Right renal cortex interstitium (tissue), 3 donors: ENCODE data around the gene PRR14. TPM values are rescaled to one million over a fixed set of nuclear protein-coding genes. Genes with fewer than 3 reads are reported as not detected.
"Not testable (repeated sequence)": the region's sequence is repeated elsewhere in the genome, so short reads cannot be mapped to it uniquely, and the experiment has no call there.

Experiments used
- DNase-seq, 3 donors: peaks; one replicate each; pipeline ENCODE4 v3.0.0-alpha.2; 2013; ENCODE audit warnings: low read depth in 3 of 3, low spot score in 2 of 3
- polyA plus RNA-seq, 3 donors: library from polyadenylated mRNA; unstranded; fragments of 120-200 nt; gene quantifications; one replicate each; pipeline ENCODE4 v1.2.1, GENCODE V29; 2013; ENCODE audit not compliant: insufficient read length in 3 of 3

The PRR14 gene
- polyA plus RNA-seq, 3 donors = 36.9 to 44.5 (median 42.4) TPM

DNA sequence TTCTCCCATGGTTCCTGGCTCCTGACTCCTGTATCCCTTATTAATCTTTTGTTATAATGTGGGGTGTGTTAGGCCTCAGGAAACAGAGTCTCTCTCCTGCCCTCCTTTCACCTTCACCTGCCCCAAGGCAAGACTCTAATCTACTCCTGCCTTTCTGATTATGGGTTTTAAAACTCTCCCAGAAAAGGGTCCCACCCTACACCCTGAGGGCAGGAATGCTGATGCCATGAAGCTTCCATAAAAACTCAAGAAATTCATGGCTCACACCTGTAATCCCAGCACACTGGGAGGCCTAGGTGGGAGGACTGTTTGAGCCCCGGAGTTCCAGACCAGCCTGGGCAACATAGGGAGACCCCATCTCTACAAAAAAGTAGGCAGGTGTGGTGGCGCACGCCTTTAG, 29.6 kb downstream of the PRR14 start:
- no peak for DNase-seq

- DNase-seq = no peak
These were observed 37.9 kb downstream of the PRR14 start for GRCh38 chr16:30688701-30689100.

- no peak for DNase-seq
These were observed 41.1 kb downstream of the PRR14 start for GRCh38 chr16:30691907-30692306.

DNA sequence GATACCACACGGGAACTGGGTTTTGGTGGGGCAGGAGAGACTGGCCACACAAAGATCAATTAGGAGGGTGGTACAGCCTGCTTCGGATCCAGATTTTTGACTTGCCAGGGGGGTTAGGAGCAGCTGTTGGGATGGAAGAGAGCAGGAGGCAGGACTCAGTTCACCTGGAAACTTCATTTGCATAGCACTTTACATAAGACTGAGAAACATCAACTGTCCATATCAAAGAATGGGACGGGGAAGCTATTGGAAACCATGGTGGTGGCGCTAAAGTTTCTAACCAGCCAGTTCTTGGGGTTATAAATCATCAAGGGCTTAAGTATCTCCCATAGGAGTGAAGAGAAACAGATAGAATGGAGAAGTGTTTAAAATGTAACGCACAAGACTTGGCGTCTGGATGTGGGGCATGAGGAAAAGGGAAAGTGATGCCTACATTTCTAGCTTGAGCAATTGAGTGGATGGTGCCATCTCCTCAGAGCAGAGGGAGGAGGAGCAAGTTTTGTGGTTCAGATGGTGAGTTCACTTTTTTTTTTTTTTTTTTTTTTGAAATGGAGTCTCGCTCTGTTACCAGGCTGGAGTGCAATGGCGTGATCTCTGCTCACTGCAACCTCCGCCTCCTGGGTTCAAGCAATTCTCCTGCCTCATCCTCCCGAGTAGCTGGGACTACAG, 41.8 kb downstream of the PRR14 start:
- no peak for DNase-seq

DNA sequence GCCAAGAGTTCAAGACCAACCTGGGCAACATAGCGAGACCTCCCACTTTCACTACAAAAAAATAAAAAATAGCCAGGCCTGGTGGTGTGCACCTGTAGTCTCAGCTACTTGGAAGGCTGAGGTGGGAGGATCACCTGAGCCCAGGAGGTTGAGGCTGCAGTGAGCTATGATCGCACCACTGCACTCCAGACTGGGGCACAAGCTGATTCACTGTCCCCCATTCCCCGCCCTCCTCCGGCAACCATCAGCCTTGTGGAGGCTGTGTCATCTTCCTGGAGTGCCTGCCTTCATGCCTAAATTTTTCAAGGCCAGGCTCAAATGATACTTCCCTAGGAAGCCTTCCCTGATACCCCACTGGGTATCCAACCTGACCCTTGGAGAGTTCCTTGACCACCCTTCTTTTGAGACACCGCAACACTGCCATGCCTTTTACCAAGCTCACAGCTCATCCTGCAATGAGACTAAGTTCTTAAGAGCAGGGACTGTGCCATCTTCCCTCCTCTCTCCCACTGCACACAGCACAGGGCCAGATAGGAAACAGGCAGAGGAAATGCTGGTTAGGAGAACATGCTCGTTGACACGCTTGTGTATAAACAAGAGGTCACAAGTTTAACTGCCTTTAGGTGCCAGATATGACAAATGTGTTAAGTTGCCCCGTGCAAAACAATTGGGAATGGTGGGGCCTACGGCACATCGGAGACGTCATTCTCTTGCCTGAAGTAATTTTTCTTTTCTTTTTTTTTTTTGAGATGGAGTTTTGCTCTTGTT, 44.4 kb downstream of the PRR14 start:
- no peak for DNase-seq

- DNase-seq = not testable (repeated sequence)
These were observed 45.9 kb downstream of the PRR14 start for GRCh38 chr16:30696646-30697045.

DNA sequence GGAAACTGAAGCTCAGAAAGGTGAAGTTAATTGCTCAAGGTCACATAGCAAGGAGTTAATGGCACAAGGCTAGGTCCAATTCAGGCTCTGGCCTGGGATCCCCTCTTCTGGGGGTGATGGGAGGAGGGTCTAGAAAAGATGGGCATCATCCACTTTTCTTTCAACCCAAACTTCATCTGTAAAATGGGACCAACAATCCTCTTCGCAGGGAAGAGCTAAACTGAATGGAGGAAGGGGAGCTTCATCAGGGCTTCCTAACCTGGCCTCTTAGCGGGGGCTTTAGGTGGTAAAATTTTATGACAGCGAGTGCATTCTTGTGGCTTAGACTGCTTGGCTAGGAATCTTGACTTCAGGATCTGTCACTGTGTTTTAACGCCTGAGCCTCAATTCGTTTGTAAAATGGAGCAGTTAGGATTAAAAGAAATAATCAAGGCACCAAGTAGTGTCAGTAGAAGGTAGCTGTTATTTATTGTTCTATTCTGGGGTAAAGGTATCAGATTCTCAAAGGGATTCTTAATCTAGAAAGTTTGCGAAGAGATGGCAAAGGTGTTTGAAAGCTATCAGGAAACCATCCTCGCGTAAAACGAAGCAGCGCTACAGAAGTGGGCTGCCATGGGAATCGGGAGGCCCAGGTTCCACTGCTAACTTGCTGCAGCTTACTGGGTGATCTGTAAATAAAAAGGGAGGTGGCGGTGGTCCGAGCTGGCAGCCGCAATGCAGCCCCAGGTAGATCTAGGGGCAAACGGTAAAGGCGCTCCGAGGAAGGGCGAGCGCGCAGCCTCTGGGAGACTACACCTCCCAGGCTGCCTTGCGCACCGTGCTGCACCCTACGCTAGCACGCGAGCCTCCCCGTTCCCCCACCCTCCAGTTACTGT, 46.7 kb downstream of the PRR14 start:
- peak in 2 of 3 donors; percentile 12 to 15 for DNase-seq

GRCh38 chr16:30698139-30698815, 47.5 kb downstream of the PRR14 start:
- DNase-seq = peak; percentile 88 to 93 (median 91)

DNA sequence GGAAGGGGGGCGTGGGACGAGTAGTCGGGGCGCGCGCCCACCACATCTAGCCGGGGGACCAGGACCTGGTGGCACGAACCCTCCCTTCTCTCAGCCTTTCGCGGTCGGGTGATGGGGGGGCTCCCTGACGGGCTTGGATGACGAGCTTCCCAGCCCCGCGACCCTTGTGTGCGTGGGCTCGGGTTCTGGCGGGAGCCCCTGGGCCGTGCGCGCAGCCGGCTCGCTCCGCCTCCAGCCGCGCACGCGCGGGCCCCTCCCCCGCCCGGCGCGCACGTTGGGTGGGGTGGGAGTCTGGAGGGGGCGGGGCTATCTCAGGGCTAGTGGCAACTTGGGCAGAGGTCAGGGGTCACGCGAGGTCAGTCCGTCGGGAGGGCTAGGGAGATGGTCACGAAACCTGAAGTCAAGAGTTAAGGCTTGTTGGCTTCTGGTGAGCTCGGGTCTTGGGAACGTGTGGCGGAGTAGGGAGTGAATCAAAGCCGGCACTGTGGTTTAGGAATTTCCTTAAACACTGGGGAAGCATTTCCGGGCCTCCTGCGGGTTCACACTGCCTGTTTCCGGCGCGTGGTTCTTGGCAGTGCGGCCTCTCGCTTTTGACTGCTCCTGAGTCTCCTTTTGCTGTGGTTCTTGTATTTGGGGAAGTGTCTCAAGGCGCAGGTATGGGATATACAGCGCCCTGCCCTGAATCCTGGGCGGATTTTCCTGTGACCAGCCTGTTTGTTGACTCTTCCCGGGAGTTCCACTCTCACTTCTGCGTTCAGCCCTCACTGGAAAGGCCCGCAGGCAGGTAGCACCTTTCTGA, 48.3 kb downstream of the PRR14 start, which contains the start of gene SRCAP:
TSS of gene SRCAP (plus strand) at position 356 of the 799 bp plus-strand sequence. CDS start 1,654 bp downstream, outside the sequence.
- peak; percentile 57 to 74 (median 67) for DNase-seq

GRCh38 chr16:30699615-30700099, 48.9 kb downstream of the PRR14 start:
- DNase-seq = no peak

GRCh38 chr16:30700491-30700890, 49.7 kb downstream of the PRR14 start:
- DNase-seq = no peak

DNA sequence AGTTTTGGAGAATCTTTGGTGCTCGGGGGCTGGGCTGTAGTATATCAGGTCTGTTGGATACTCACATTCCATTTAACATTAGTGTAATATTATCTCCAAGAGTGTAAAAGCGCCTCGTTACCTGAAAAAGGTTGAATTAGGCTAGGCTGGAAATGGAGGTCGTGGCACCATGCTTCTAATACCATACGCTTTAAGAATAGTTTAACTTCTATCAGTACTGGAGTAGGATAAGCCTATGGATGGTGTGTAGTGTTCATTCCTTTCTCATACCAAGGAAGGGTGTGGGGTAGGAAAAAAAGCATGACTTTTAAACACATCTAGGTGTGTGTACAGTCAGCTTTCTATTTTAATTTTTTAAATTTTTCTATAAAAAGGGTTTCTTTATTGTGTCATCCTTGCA, 50.2 kb downstream of the PRR14 start:
- DNase-seq = no peak

- DNase-seq = not testable (repeated sequence)
These were observed 52.3 kb downstream of the PRR14 start for GRCh38 chr16:30703071-30703470.

DNA sequence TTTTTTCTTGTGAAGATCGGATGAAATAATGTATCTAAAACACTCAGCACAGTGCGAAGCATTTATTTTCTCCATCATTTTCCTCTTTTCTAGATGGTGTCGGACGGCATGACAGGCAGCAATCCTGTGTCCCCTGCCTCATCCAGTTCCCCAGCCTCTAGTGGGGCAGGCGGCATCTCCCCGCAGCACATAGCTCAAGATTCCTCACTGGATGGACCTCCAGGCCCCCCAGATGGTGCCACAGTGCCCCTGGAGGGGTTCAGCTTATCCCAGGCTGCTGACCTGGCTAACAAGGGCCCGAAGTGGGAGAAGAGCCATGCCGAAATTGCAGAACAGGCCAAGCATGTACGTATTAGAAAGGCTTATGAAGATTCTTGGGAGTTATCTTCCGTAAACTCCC, 53.2 kb downstream of the PRR14 start:
- no peak for DNase-seq

Other genes with a start within 250 kb of the PRR14 start
- gene ZNF771, start 243.4 kb upstream of the PRR14 start, polyA plus RNA-seq = 1 to 10 TPM; 4.6 to 6.9 (median 5.7) TPM
- gene DCTPP1, start 220.9 kb upstream of the PRR14 start, polyA plus RNA-seq = 10 to 100 TPM; 35.6 to 46.6 (median 42.5) TPM
- 100 to 1,000 TPM in 2 of 3 donors, 10 to 100 TPM in 1; 94.8 to 105 (median 102) TPM for gene SEPHS2, start 205.1 kb upstream of the PRR14 start, polyA plus RNA-seq
- gene ITGAL, start 178.2 kb upstream of the PRR14 start, polyA plus RNA-seq = 1 to 10 TPM; 2.0 to 2.8 (median 2.6) TPM
- 10 to 100 TPM; 44.8 to 51.7 (median 45.1) TPM for gene ZNF768, start 124.4 kb upstream of the PRR14 start, polyA plus RNA-seq
- 1 to 10 TPM; 9.1 to 9.7 (median 9.5) TPM for gene ZNF747, start 116.1 kb upstream of the PRR14 start, polyA plus RNA-seq
- gene ZNF764, start 92.6 kb upstream of the PRR14 start, polyA plus RNA-seq = 1 to 10 TPM; 8.5 to 9.1 (median 8.6) TPM
- gene ZNF688, start 79.2 kb upstream of the PRR14 start, polyA plus RNA-seq = 1 to 10 TPM; 8.4 to 9.4 (median 9.0) TPM
- 10 to 100 TPM; 17.0 to 18.5 (median 17.9) TPM for gene ZNF785, start 65.3 kb upstream of the PRR14 start, polyA plus RNA-seq
- 10 to 100 TPM; 13.5 to 14.7 (median 14.3) TPM for gene ZNF689, start 40.6 kb upstream of the PRR14 start, polyA plus RNA-seq
- gene FBRS, start 7.5 kb downstream of the PRR14 start, polyA plus RNA-seq = 10 to 100 TPM; 40.1 to 47.7 (median 42.9) TPM
- gene SRCAP, start 48.2 kb downstream of the PRR14 start, polyA plus RNA-seq = 10 to 100 TPM; 27.6 to 31.4 (median 28.2) TPM
- 10 to 100 TPM; 21.6 to 23.6 (median 23.0) TPM for gene PHKG2, start 97.5 kb downstream of the PRR14 start, polyA plus RNA-seq
- gene CFAP119, start 111.1 kb downstream of the PRR14 start, polyA plus RNA-seq = 1 to 10 TPM; 7.8 to 8.2 (median 7.9) TPM
- gene RNF40, start 111.4 kb downstream of the PRR14 start, polyA plus RNA-seq = 100 to 1,000 TPM; 111 to 123 (median 113) TPM
- 10 to 100 TPM; 25.7 to 26.9 (median 26.8) TPM for gene ZNF629, start 136.2 kb downstream of the PRR14 start, polyA plus RNA-seq
- 10 to 100 TPM; 35.8 to 40.7 (median 39.3) TPM for gene BCL7C, start 243.1 kb downstream of the PRR14 start, polyA plus RNA-seq
- gene CTF1, start 245.7 kb downstream of the PRR14 start, polyA plus RNA-seq = 1 to 10 TPM; 6.7 to 7.4 (median 6.7) TPM